ENCODE results near the gene GALNT15. TPM values are rescaled to one million over a fixed set of nuclear protein-coding genes. Genes with fewer than 3 reads are reported as not detected.
A peak's percentile ranks its signal among the peaks of the same experiment; 100 is the strongest.

Gene GALNT15
- total RNA-seq, 1 experiment from 2014 or later, result 3.1 TPM

- peak; percentile 68 for DNase-seq (ENCODE audit: low read depth)
Measured at GRCh38 chr3:16151109-16151508, 23.4 kb upstream of the GALNT15 start.

DNA sequence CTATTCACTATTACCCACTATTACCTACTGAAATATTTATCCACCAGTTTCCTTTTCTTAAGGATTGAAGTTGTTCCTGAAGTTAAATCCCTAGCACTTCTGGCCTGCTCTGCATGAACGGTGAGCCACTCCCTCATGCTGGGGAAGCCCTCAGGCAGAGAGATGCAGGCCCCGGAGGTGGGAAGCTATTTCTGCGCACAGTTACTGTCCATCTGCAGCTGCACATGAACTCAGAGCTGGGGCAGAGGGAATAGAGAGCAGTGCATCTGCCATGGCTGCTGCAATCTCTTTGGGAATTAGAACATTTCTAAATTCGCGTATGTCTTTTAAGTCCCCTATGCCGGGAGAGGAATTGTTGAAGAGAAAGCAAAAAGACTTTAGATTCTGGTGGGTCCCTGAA lies 6.3 kb upstream of the GALNT15 start:
- no peak for DNase-seq (ENCODE audit: low read depth)

DNA sequence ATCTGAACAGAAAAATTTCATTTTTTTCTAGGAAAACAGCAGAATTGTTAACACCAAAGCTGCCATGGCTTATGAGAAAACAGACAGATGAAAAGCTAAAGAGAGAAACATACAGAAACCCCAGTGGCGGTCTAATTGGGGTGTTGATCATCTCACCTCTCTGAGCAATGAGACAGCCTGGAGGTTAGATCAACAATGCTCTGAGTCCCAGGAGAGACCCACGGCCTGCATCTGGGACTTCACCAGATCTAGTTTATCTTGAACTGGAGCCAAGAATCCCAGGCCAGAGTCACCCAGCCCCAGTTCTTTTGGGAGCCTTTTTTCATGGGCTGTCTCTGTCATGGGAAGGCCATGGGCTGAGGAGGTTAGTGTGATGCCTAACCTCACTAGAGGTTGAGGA lies 3.5 kb upstream of the GALNT15 start:
- peak; percentile 25 for DNase-seq (ENCODE audit: low read depth)

- DNase-seq (ENCODE audit: low read depth), result no peak
Measured at GRCh38 chr3:16171825-16172224, 2.7 kb upstream of the GALNT15 start.

DNA sequence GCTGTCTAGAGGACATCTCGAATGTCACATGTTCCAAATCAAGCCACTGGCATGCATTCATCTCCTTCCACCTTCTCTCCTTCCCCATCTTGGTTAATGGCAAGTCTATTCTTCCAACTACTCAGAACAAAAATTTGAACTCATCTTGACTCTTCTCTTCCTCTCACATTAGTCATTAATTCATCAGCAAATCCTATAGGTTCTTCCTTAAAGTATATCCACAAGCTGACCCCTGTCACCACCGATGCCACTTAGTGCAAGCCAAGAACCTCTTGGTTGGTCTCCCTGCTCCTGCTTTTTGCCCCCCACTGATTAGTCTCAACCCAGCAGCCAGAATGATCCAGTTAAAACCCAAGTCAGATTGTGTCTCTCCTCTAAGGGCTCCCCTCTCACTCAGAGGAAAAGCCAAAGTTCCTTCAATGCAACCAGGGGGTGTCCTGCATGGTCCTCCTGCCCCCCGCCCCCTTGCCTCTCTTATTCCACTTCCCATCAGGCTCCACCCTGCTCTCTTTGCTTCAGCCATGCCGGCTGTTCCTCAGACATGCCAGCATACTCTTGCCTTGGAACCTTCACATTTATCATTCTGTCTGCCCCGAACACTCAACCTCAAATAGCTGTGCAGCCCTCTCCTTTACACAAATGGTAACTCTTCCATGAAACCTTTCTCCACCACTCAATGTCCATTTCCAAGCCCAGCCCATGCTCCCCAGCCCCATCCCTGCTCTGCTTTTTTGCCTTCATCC lies 1.0 kb upstream of the GALNT15 start:
- no peak for DNase-seq (ENCODE audit: low read depth)

- DNase-seq (ENCODE audit: low read depth), result no peak
Measured at GRCh38 chr3:16174026-16174355, 489 bp upstream of the GALNT15 start.

GRCh38 chr3:16174976-16175901 lies 759 bp downstream of the GALNT15 start:
- no peak for DNase-seq (ENCODE audit: low read depth)

- DNase-seq (ENCODE audit: low read depth), result no peak
Measured at GRCh38 chr3:16176391-16177030, 2.0 kb downstream of the GALNT15 start.

DNA sequence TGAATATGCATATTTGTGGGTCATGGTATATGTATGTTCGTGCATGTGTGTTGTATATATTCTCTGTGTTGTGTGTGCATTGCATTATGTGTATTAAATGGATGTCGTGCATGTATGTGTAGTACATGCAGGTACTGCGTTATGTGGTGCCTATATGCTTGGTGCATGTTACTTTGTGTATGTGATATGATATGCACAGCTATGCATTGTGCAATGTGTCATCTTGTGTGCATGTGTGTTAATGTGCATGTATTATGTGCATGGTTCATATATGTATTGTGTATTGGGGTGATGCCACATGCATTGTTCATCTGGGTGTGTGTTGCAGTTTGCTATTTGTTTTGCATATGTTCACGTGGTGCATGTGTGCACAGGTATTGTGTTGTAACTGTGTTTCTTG lies 2.9 kb downstream of the GALNT15 start:
- DNase-seq (ENCODE audit: low read depth), result no peak

- peak; percentile 82 for DNase-seq (ENCODE audit: low read depth)
Measured at GRCh38 chr3:16177962-16178627, 3.6 kb downstream of the GALNT15 start.

DNA sequence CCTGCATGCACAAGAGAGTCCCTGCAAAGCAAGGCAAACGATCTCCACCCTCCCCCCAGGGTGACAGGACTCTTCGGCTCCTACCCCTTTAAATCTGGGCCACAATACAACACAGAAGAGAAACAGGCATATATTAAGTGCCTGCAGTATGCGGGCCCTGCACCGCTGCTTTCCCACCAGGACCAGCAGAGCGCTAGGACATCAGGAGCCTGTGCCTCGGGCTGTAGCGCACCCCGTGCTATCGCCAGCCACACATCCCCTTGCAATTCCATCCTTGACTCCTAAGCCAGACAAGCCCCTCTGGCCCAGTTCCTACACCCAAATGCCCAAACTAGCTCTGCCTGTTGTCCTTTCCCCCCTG lies 4.1 kb downstream of the GALNT15 start:
- no peak for DNase-seq (ENCODE audit: low read depth)

- DNase-seq (ENCODE audit: low read depth), result no peak
Measured at GRCh38 chr3:16179261-16179660, 4.8 kb downstream of the GALNT15 start.

DNA sequence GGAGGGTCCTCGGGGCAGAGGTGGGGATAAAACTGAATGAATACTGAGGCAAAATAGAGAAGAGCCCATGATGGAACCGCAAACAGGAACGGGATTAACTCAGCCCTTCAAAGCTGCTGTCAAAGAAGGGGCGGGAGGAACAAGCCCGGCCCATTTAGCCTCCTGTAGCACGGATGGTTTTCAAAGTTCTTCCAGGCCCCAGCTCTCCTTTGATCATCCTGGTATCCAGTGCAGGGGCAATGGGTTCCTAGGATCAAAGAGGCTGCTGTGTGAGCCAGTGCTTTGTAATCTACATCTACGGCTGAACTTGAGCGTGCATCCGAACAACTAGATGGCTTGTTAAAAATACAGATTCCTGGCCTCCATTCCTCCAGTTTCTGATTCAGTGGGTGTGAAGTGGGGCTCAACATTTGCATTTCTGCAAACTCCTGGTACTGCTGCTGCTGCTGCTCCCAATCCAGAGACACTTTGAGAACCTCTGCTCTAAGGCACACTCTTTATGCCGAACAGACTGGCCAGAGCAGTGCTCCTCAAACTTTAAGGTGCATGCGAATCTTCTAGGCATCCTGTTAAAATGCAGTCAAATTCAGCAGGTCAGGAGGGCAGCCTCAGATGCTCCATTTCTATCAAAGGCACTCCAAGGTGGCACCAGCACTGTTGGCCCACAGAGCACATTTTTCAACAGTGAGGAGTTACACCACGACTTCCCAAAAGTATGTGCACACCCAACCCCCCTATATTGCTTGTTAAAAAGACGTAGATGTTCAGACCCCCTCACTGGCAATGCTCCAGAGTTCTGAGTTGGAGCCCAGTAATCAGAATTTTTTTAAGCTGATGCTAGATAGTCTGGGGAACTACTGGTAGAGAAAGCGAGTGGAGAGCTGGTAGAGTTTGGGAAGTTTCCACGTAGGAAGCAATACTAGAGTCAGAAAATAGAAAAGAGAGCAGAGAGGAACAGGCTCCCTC lies 5.6 kb downstream of the GALNT15 start:
- DNase-seq (ENCODE audit: low read depth), result no peak

GRCh38 chr3:16180737-16181134 lies 6.3 kb downstream of the GALNT15 start:
- no peak for DNase-seq (ENCODE audit: low read depth)

DNA sequence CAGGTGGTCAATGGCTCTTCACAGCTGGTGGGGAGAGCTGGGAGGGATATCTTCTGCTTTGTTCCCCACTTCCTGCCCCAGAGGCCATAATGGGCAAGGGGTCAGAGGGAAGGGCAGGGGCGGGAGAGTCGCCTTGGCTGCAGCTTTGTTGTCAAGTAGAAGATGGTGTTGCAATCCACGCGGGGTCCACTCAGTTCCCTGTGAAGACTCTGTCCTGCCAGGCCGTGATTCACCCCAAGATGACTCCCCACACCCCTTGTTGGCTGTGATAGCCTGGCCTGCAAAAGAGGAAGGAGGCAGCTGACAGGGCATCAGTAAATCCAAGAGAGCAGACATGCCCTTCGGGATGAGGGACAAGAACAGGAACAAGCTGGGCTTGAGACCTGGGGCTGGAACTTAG lies 6.9 kb downstream of the GALNT15 start:
- DNase-seq (ENCODE audit: low read depth), result peak; percentile 70

GRCh38 chr3:16182183-16182582 lies 7.7 kb downstream of the GALNT15 start:
- DNase-seq (ENCODE audit: low read depth), result no peak

DNA sequence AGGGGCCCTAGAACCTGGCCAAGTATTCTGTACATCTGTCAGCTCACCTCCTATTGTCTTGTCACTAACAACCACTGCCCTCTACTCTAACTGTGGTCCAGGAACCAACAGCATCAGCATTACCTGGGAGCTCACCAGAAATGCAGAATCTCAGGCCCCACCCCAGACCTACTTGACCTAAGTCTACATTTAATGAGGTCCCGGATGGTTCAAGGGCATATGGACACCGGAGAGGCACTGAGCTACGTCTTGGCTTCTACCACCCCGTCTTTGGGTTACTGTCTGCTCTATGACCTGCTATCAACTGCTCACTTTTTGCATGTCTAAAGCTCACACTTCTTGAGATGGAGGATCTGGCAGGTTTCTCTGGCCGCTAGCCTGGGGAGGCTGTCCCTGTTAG lies 8.1 kb downstream of the GALNT15 start:
- no peak for DNase-seq (ENCODE audit: low read depth)

DNA sequence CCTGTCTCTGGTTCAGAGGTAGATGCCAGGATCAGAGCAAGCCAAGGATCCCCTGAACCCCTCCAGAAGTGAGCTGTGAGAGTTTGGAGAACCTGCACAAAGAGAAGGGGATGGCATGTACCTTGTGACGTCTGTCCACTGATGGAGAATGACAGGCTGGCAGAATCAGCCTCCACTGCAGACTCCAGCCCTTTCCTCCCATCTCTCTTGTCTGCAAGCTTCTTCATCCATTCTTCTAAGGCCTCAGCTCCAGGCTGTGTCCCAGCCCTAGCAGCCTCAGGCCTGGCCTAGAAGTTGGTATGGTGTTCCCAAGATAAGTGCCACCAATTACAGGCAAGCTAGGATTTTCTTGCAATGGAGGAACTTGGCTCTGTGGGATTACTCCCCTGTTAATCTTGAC lies 8.6 kb downstream of the GALNT15 start:
- DNase-seq (ENCODE audit: low read depth), result no peak

- peak; percentile 76 for DNase-seq (ENCODE audit: low read depth)
Measured at GRCh38 chr3:16183601-16184270, 9.3 kb downstream of the GALNT15 start.

DNA sequence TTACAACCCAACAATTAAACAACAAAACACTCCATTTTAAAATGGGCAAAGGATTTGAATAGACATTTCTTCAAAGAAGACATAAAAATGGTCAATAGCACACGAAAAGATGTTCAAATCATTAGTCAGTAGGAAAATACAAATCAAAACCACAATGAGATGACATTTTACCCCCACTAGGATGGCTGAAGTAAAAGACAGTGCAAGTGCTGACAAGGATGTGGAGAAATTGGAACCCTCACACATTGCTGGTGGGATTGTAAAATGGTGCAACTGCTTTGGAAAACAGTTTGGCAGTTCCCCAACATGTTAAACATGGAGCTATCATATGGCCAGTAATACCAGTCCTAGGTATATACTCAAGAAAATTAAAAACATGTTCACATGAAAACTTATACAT lies 11.6 kb downstream of the GALNT15 start:
- DNase-seq (ENCODE audit: low read depth), result peak; percentile 59
